MM.1S (cell line): ENCODE results near the gene TBATA.

Experiments
- CTCF ChIP-seq: fragments of 300-600 bp; sonication (generic); IDR thresholded peaks from 2 replicates; pipeline ENCODE4 v1.5.1; 2016; ENCODE audit warnings: antibody characterized with exemption, low read length, mixed read lengths
- EZH2 ChIP-seq: fragments of 300-600 bp; sonication (generic); optimal IDR thresholded peaks from 2 replicates; pipeline ENCODE3; 2017; ENCODE audit warnings: low read depth, mild to moderate bottlenecking, antibody characterized with exemption, low read length, mixed read lengths
- EZH2phosphoT487 ChIP-seq: fragments of 300-600 bp; sonication (generic); IDR thresholded peaks from 2 replicates; pipeline ENCODE4 v1.6.1; 2018; ENCODE audit warnings: antibody characterized with exemption, low read length

GRCh38 chr10:70806841-70807240 lies 21.7 kb upstream of the TBATA start:
- TF ChIP-seq CTCF (no peak), EZH2 (no peak), EZH2phosphoT487 (no peak)
